Measurements from ENCODE around the gene TBCK. TPM values are rescaled to one million over a fixed set of nuclear protein-coding genes. Genes with fewer than 3 reads are reported as not detected.

Gene TBCK
- 28.7 TPM for polyA plus RNA-seq (2013)

GRCh38 chr4:106315968-106316772, at the start of gene TBCK, which contains the start of gene AIMP1:
TBCK (minus strand) TSS chr4:106316209; CDS start chr4:106308960, 7,249 bp downstream.
AIMP1 (plus strand) TSS chr4:106316550; CDS start chr4:106325010, 8,460 bp downstream.
- ChIA-PET POLR2A (interaction anchor here (0.6 to 1.1 kb wide), 5 partner anchors 11 to 66 kb away, joined by 3 read pairs; no protein-coding TSS in a partner anchor), CTCF (interaction anchor here (1.6 kb wide), 1 partner anchor 11 kb away, joined by 4 read pairs; no protein-coding TSS in a partner anchor)
- no peaks in the 10 kb centered on the region for H3K9me3 ChIP-seq (ENCODE audit: control extremely low read depth in 1 of 5, control insufficient read depth in 4 of 5, insufficient read depth in 2 of 5, low read depth in 1 of 5, low read length in 4 of 5)
- peak within 1 kb of the TSS; percentile 100 for H3K27ac ChIP-seq (ENCODE audit: insufficient read depth in 1 of 2, low read depth in 1 of 2, low read length in 2 of 2, poor library complexity in 1 of 2, severe bottlenecking in 2 of 2)
- peak; percentile 96 to 98 (median 97) for DNase-seq
- WGBS (ENCODE audit: insufficient coverage): under 1% methylated on average over 37 of the region's 44 CpGs
- peak within 1 kb of the TSS; percentile 89 to 100 (median 98) for H3K4me3 ChIP-seq (ENCODE audit: control insufficient read depth in 1 of 7, extremely low read depth in 1 of 7, insufficient read depth in 4 of 7, low read depth in 2 of 7, low read length in 6 of 7)
- H3K27me3 ChIP-seq (replicated peaks in 2 of 5; ENCODE audit: control insufficient read depth in 4 of 5, insufficient read depth in 5 of 5, low read length in 4 of 5): no peaks in the 10 kb centered on the region
- peaks cover 17 to 33% (median 19%) of the 10 kb centered on the region in 4 experiments for H3K4me1 ChIP-seq (ENCODE audit: control extremely low read depth in 1 of 4, control insufficient read depth in 4 of 4, insufficient read depth in 4 of 4, low read length in 3 of 4)
- peaks cover 0 to 6% (median 2%) of the 10 kb centered on the region in 4 experiments for H3K36me3 ChIP-seq (ENCODE audit: control insufficient read depth in 4 of 4, insufficient read depth in 4 of 4, low read length in 3 of 4)

GRCh38 chr4:106365613-106366012, 49.6 kb upstream of the TBCK start:
- no peak overlapping the region for H3K27ac ChIP-seq (ENCODE audit: insufficient read depth in 1 of 2, low read depth in 1 of 2, low read length in 2 of 2, poor library complexity in 1 of 2, severe bottlenecking in 2 of 2)
- H3K4me3 ChIP-seq (ENCODE audit: control insufficient read depth in 1 of 7, extremely low read depth in 1 of 7, insufficient read depth in 4 of 7, low read depth in 2 of 7, low read length in 6 of 7): no peak overlapping the region
- peaks cover 0 to 2% (median 0%) of the 10 kb centered on the region in 4 experiments for H3K4me1 ChIP-seq (ENCODE audit: control extremely low read depth in 1 of 4, control insufficient read depth in 4 of 4, insufficient read depth in 4 of 4, low read length in 3 of 4)
- DNase-seq: no peak
- no peaks in the 10 kb centered on the region for H3K36me3 ChIP-seq (ENCODE audit: control insufficient read depth in 4 of 4, insufficient read depth in 4 of 4, low read length in 3 of 4)
- WGBS (ENCODE audit: insufficient coverage): 100% methylated on average over 1 of the region's 1 CpG
- no peaks in the 10 kb centered on the region for H3K27me3 ChIP-seq (replicated peaks in 2 of 5; ENCODE audit: control insufficient read depth in 4 of 5, insufficient read depth in 5 of 5, low read length in 4 of 5)
- POLR2A ChIA-PET: no interaction called here
- CTCF ChIA-PET: interaction anchor here (0.7 to 1.5 kb wide), 3 partner anchors 18 to 127 kb away, joined by 3 read pairs; no protein-coding TSS in a partner anchor
- H3K9me3 ChIP-seq (ENCODE audit: control extremely low read depth in 1 of 5, control insufficient read depth in 4 of 5, insufficient read depth in 2 of 5, low read depth in 1 of 5, low read length in 4 of 5): no peaks in the 10 kb centered on the region

- no peak for DNase-seq
- Histone ChIP-seq H3K27me3 (replicated peaks in 2 of 5; ENCODE audit: control insufficient read depth in 4 of 5, insufficient read depth in 5 of 5, low read length in 4 of 5) (no peaks in the 10 kb centered on the region), H3K9me3 (ENCODE audit: control extremely low read depth in 1 of 5, control insufficient read depth in 4 of 5, insufficient read depth in 2 of 5, low read depth in 1 of 5, low read length in 4 of 5) (no peaks in the 10 kb centered on the region), H3K27ac (ENCODE audit: insufficient read depth in 1 of 2, low read depth in 1 of 2, low read length in 2 of 2, poor library complexity in 1 of 2, severe bottlenecking in 2 of 2) (no peak overlapping the region), H3K4me1 (ENCODE audit: control extremely low read depth in 1 of 4, control insufficient read depth in 4 of 4, insufficient read depth in 4 of 4, low read length in 3 of 4) (peaks cover 0 to under 1% (median 0%) of the 10 kb centered on the region in 4 experiments), H3K36me3 (ENCODE audit: control insufficient read depth in 4 of 4, insufficient read depth in 4 of 4, low read length in 3 of 4) (no peaks in the 10 kb centered on the region), H3K4me3 (ENCODE audit: control insufficient read depth in 1 of 7, extremely low read depth in 1 of 7, insufficient read depth in 4 of 7, low read depth in 2 of 7, low read length in 6 of 7) (no peak overlapping the region)
- CTCF ChIA-PET: interaction anchor here (0.9 to 1.5 kb wide), 2 partner anchors 98 to 139 kb away, joined by 3 to 4 read pairs; no protein-coding TSS in a partner anchor
- WGBS (ENCODE audit: insufficient coverage): 83% methylated on average over 1 of the region's 1 CpG
- POLR2A ChIA-PET: no interaction called here
Measured at GRCh38 chr4:106364282-106364681, 48.3 kb upstream of the TBCK start.

- Histone ChIP-seq H3K27ac (ENCODE audit: insufficient read depth in 1 of 2, low read depth in 1 of 2, low read length in 2 of 2, poor library complexity in 1 of 2, severe bottlenecking in 2 of 2) (no peak overlapping the region), H3K4me1 (ENCODE audit: control extremely low read depth in 1 of 4, control insufficient read depth in 4 of 4, insufficient read depth in 4 of 4, low read length in 3 of 4) (no peaks in the 10 kb centered on the region), H3K36me3 (ENCODE audit: control insufficient read depth in 4 of 4, insufficient read depth in 4 of 4, low read length in 3 of 4) (no peaks in the 10 kb centered on the region), H3K27me3 (replicated peaks in 2 of 5; ENCODE audit: control insufficient read depth in 4 of 5, insufficient read depth in 5 of 5, low read length in 4 of 5) (no peaks in the 10 kb centered on the region), H3K9me3 (ENCODE audit: control extremely low read depth in 1 of 5, control insufficient read depth in 4 of 5, insufficient read depth in 2 of 5, low read depth in 1 of 5, low read length in 4 of 5) (no peaks in the 10 kb centered on the region), H3K4me3 (ENCODE audit: control insufficient read depth in 1 of 7, extremely low read depth in 1 of 7, insufficient read depth in 4 of 7, low read depth in 2 of 7, low read length in 6 of 7) (no peak overlapping the region)
- CTCF ChIA-PET: interaction anchor here (1.1 kb wide), 1 partner anchor 9 kb away, joined by 4 read pairs; no protein-coding TSS in a partner anchor
- no CpG with 5 or more reads among the region's 3 CpGs for WGBS (ENCODE audit: insufficient coverage)
- POLR2A ChIA-PET: no interaction called here
- DNase-seq: no peak
Measured at GRCh38 chr4:106362086-106362825, 46.2 kb upstream of the TBCK start.

- H3K4me1 ChIP-seq (ENCODE audit: control extremely low read depth in 1 of 4, control insufficient read depth in 4 of 4, insufficient read depth in 4 of 4, low read length in 3 of 4): no peaks in the 10 kb centered on the region
- H3K27me3 ChIP-seq (replicated peaks in 2 of 5; ENCODE audit: control insufficient read depth in 4 of 5, insufficient read depth in 5 of 5, low read length in 4 of 5): no peaks in the 10 kb centered on the region
- DNase-seq: peak in 2 of 3 donors; percentile 18 to 22
- H3K9me3 ChIP-seq (ENCODE audit: control extremely low read depth in 1 of 5, control insufficient read depth in 4 of 5, insufficient read depth in 2 of 5, low read depth in 1 of 5, low read length in 4 of 5): no peaks in the 10 kb centered on the region
- no peak overlapping the region for H3K27ac ChIP-seq (ENCODE audit: insufficient read depth in 1 of 2, low read depth in 1 of 2, low read length in 2 of 2, poor library complexity in 1 of 2, severe bottlenecking in 2 of 2)
- WGBS (ENCODE audit: insufficient coverage): 100% methylated on average over 1 of the region's 1 CpG
- H3K4me3 ChIP-seq (ENCODE audit: control insufficient read depth in 1 of 7, extremely low read depth in 1 of 7, insufficient read depth in 4 of 7, low read depth in 2 of 7, low read length in 6 of 7): no peak overlapping the region
- no peaks in the 10 kb centered on the region for H3K36me3 ChIP-seq (ENCODE audit: control insufficient read depth in 4 of 4, insufficient read depth in 4 of 4, low read length in 3 of 4)
- POLR2A ChIA-PET: no interaction called here
- CTCF ChIA-PET: interaction anchor here (0.7 to 1.6 kb wide), 3 partner anchors 10 to 12 kb away, joined by 3 to 5 read pairs (median 4); partner anchors contain the start of gene GIMD1
Measured at GRCh38 chr4:106358899-106359298, 42.9 kb upstream of the TBCK start.

- WGBS (ENCODE audit: insufficient coverage): 100% methylated on average over 1 of the region's 4 CpGs
- H3K4me3 ChIP-seq (ENCODE audit: control insufficient read depth in 1 of 7, extremely low read depth in 1 of 7, insufficient read depth in 4 of 7, low read depth in 2 of 7, low read length in 6 of 7): no peak overlapping the region
- H3K36me3 ChIP-seq (ENCODE audit: control insufficient read depth in 4 of 4, insufficient read depth in 4 of 4, low read length in 3 of 4): peaks cover 0 to 6% (median 0%) of the 10 kb centered on the region in 4 experiments
- no peaks in the 10 kb centered on the region for H3K4me1 ChIP-seq (ENCODE audit: control extremely low read depth in 1 of 4, control insufficient read depth in 4 of 4, insufficient read depth in 4 of 4, low read length in 3 of 4)
- ChIA-PET CTCF (no interaction called here), POLR2A (no interaction called here)
- H3K9me3 ChIP-seq (ENCODE audit: control extremely low read depth in 1 of 5, control insufficient read depth in 4 of 5, insufficient read depth in 2 of 5, low read depth in 1 of 5, low read length in 4 of 5): no peaks in the 10 kb centered on the region
- no peak overlapping the region for H3K27ac ChIP-seq (ENCODE audit: insufficient read depth in 1 of 2, low read depth in 1 of 2, low read length in 2 of 2, poor library complexity in 1 of 2, severe bottlenecking in 2 of 2)
- H3K27me3 ChIP-seq (replicated peaks in 2 of 5; ENCODE audit: control insufficient read depth in 4 of 5, insufficient read depth in 5 of 5, low read length in 4 of 5): no peaks in the 10 kb centered on the region
- DNase-seq: no peak
Measured at GRCh38 chr4:106355193-106355592, 39.2 kb upstream of the TBCK start.

Data from common myeloid progenitor, CD34-positive (primary cell).